Ammon's horn (tissue), 1 donor: ENCODE data around the gene LAMA5.
A peak's percentile ranks its signal among the peaks of the same experiment; 100 is the strongest.

Source experiments
- DNase-seq: peaks from one replicate; pipeline ENCODE4 v3.0.0-alpha.2; 2016; ENCODE audit warnings: low spot score

LAMA5 gene

DNA sequence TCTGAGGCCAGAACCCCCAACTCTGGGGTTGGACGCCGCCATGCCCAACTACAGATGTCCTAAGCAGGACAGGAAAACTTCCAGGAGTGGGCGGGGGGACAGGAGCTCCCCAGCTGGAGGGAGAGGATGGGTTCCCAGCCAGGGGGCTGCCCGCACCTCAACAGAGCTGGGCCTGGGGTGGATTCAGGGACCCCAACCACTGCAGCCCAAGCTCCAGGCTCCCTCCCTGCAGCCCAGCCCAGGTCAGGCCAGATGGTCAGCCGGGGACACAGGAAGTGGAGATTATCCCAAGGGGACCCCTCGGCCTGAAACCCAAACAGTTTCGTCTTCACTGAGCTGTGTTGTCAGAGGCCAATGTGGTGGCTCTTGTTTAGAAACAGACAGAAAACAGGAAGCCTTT is 9.4 kb downstream of the LAMA5 start:
- DNase-seq = no peak

DNA sequence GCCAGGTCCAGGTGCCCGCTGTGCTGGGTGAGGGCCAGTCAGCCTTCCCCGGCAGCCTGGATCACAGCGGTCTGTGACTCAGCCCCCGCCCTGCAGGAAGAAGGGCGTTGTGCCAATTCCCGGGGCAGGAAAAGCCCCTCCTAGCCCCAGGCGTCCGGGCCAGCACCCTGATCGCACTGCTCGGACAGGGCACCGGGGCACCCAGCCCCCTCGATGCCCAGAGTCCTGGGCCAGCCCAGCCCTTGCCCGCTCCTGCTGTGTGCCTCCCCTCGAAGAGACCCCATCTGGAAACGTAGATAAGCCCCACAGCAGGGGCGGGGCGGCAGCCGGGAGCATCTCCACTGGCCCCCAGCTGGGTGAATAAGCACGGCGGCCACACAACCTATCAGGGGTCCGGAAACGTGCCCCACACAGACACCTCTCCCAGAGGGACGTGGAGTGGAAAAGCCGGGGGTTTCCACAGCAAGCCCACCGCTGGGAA is 9.9 kb downstream of the LAMA5 start:
- DNase-seq = no peak

DNA sequence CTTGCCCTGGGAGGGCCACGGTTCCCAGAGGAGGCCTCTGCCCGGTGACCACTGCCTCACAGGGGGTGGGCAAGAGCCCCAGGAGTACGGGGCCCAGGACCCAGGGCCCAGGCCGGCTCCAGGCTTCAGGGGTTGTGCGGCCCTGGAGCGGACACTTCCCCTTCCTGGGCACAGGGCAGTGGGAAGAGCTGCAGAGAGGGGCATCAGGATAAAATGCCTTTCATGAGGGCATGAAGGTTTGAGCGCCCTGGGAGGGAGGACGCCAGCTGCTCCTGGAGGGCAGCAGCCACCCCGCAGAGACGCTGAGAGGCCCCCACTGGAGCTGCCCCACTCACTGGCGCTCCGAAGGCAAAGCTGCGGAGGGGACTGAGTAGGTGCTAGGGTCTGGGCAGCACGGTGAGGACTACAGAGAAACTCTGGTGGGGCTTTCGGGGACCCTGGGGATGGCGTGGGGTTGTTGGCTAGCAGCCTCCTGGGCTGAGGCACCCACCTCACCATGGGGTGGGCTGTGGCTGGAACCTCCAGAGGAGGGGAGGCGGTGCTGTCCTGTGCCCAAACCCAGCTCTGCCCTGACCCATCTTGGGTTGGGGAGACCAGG is 10.4 kb downstream of the LAMA5 start:
- DNase-seq = no peak

DNA sequence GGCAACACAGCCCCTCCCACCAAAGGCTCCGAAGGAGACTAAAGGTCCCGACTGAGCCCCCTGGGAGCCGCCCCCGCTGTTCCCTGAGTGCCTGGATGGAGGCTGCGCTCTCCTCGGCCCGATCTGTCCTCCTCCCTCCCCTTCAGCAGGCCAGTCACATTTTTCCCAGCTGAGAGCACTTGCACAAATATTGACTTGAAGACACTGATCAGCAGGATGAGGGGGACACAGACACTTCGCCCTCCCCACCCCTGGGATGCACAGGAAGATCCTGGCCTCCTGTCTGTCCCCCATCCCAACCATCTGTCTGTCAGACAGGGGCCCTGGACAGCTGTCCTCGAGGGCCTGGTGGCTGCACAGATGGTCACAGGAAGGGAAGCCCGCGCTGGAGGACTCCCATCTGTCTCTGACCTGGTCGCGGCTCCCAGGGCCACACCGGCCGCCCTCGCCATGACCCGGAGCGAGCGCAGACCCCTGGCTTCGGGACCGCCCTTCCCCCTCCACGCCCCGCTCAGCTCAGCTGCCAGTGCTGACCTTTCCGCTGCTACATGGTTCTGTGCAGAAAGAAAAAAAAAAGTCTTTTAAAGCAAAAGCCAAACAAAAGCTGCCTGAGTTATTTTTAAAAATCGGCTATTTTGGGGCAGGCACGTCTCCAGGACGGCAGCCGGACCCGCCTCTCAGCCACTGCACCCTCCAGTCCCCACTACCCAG is 11.1 kb downstream of the LAMA5 start:
- DNase-seq = no peak

- DNase-seq = no peak
Measured at GRCh38 chr20:62355516-62355877, 11.6 kb downstream of the LAMA5 start.

- no peak for DNase-seq
Measured at GRCh38 chr20:62354811-62355341, 12.2 kb downstream of the LAMA5 start.

DNA sequence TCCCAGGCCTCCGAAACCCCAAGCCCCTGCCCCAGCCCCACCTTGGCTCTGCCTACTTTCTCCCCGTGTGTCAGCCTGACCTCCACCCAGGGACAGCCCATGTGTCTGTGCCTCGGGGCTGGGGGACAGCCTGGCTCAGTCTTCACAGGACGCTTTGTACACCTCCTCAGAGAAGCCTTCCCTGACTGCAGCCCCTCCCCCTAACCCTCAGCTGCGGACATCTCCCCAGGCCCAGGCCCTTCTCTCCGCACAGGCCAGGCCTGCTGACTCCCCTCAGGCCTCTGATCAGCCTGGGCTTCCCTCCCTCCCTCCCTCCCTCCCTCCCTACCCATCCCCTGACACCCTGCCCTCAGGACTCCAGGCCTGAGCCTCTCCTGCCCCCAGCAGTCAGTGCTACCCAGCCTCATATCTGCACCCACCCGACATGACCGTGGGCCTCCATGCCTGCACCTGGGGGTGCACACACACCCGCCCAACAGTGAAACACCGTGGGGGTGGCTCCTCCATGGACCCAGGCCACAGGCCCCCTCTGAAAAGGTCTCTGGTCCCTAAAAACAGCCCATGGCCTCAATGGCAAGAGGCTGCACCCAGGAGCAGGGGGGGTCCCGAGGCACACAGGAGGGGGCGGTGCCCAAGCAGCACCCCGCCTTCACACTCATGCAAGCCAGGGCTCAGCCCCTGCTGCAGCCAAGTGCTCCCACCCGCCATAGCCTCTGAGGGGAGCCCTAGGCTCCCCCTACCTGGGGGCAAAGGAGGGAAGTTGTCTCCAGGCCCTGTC is 12.9 kb downstream of the LAMA5 start:
- DNase-seq = no peak

GRCh38 chr20:62353289-62354030 is 13.7 kb downstream of the LAMA5 start:
- DNase-seq = no peak

- DNase-seq = peak; percentile 83
Measured at GRCh38 chr20:62352402-62353288, 14.5 kb downstream of the LAMA5 start.

- no peak for DNase-seq
Measured at GRCh38 chr20:62351469-62352401, 15.4 kb downstream of the LAMA5 start.

GRCh38 chr20:62350629-62351422 is 16.3 kb downstream of the LAMA5 start:
- no peak for DNase-seq

GRCh38 chr20:62350098-62350628 is 16.9 kb downstream of the LAMA5 start:
- DNase-seq = no peak

DNA sequence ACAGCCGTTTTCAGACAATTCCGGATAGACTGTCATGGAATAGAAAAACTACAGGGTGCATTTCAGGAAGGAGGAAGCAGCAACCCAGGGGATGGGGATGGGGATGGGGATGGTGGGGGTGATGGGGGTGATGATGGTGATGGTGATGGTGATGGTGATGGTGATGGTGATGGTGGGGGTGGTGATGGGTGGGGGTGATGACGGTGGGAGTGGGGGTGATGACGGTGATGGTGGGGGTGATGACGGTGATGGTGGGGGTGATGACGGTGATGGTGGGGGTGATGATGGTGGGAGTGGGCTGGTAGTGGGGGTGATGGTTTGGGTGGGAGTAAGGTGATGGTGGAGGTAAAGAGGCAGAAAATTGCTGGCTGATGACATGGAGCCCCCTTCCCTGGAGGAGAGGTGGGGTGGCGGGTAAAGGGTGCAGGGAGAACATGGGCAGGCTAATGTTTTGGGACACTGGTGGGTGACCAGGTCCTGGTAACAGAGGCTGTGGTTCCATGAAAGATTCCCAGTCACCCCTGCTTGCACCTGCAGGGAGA is 17.5 kb downstream of the LAMA5 start:
- DNase-seq = no peak

GRCh38 chr20:62348604-62349003 is 18.5 kb downstream of the LAMA5 start:
- DNase-seq = no peak

GRCh38 chr20:62347445-62347844 is 19.7 kb downstream of the LAMA5 start:
- DNase-seq = no peak

- no peak for DNase-seq
Measured at GRCh38 chr20:62347151-62347404, 20.0 kb downstream of the LAMA5 start.

DNA sequence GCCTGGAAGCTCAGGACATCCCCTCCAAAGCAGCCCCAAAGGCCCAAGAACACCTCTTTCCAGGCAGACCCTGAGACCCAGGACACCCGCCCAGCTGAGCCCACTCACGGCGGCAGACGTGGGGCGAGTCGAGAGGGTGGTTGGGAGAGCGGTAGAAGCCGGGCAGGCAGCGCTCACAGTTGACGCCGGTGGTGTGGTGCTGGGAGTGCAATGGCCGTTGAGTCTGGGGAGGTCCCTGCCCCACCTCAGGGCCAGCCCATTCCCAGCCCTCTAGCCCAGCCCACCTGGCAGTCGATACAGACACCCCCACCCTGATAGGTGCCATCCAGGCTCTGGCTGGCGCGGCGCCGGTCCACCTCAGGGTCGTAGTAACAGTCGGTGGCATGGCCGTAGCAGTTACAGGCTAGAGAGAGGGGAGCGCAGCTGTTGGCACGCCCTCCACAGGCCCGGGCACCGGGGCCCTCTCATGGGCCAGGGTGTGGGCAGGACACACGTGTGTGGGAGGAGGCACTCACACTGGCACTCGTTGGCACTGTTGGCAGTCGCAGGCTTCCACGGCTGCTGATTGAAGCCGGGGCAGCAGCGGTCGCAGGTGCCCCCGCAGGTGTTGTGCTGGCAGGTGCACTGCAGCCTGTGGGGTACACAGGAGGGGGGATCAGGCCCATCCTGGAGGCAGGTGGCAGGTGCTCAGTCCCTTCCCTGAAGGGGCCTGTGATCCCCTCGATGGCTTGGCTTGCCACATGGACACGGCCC is 20.5 kb downstream of the LAMA5 start:
- no peak for DNase-seq
